ENCODE results near the gene CYP24A1.

The CYP24A1 gene

GRCh38 chr20:54112221-54112884 is 61.4 kb downstream of the CYP24A1 start:
- no peak for DNase-seq (ENCODE audit: low read depth)

- DNase-seq (ENCODE audit: low read depth) = no peak
Measured at GRCh38 chr20:54111460-54111859, 62.3 kb downstream of the CYP24A1 start.

- DNase-seq (ENCODE audit: low read depth) = no peak
Measured at GRCh38 chr20:54110457-54110856, 63.3 kb downstream of the CYP24A1 start.

- no peak for DNase-seq (ENCODE audit: low read depth)
Measured at GRCh38 chr20:54110041-54110440, 63.7 kb downstream of the CYP24A1 start.

- no peak for DNase-seq (ENCODE audit: low read depth)
Measured at GRCh38 chr20:54108817-54109216, 65.0 kb downstream of the CYP24A1 start.

- DNase-seq (ENCODE audit: low read depth) = no peak
Measured at GRCh38 chr20:54108326-54108642, 65.5 kb downstream of the CYP24A1 start.

GRCh38 chr20:54107600-54108325 is 66.0 kb downstream of the CYP24A1 start:
- DNase-seq (ENCODE audit: low read depth) = no peak

- no peak for DNase-seq (ENCODE audit: low read depth)
Measured at GRCh38 chr20:54107181-54107580, 66.6 kb downstream of the CYP24A1 start.

- DNase-seq (ENCODE audit: low read depth) = no peak
Measured at GRCh38 chr20:54106162-54106561, 67.6 kb downstream of the CYP24A1 start.

GRCh38 chr20:54105653-54106052 is 68.1 kb downstream of the CYP24A1 start:
- no peak for DNase-seq (ENCODE audit: low read depth)

GRCh38 chr20:54104781-54105180 is 69.0 kb downstream of the CYP24A1 start:
- DNase-seq (ENCODE audit: low read depth) = no peak

GRCh38 chr20:54103762-54104600 is 69.8 kb downstream of the CYP24A1 start:
- no peak for DNase-seq (ENCODE audit: low read depth)
